Astrocyte (in vitro differentiated cells and primary cell): Measurements from ENCODE around the gene DOLPP1.

Experiments
- CTCF ChIP-seq: IDR thresholded peaks from 2 replicates; pipeline ENCODE4 v1.5.1; 2011; ENCODE audit warnings: low read depth, mild to moderate bottlenecking, inconsistent platforms, low read length, moderate library complexity; ENCODE audit not compliant: insufficient read depth
- EZH2 ChIP-seq: IDR thresholded peaks from 2 replicates; pipeline ENCODE4 v1.6.1; 2012; ENCODE audit warnings: mild to moderate bottlenecking, low read length, inconsistent platforms; ENCODE audit not compliant: insufficient read depth

- TF ChIP-seq CTCF (no peak), EZH2 (no peak)
Measured at GRCh38 chr9:129095908-129096307, 15.0 kb downstream of the DOLPP1 start.
